COLO668 (cell line): ENCODE measurements around the gene FEM1C.
"Not testable (repeated sequence)": the region's sequence is repeated elsewhere in the genome, so short reads cannot be mapped to it uniquely, and the experiment has no call there.

Source experiments
- DNase-seq: peaks from one replicate; lab custom pipeline; 2025; ENCODE audit not compliant: unreplicated experiment; lab: John Stamatoyannopoulos, UW

Gene FEM1C

DNA sequence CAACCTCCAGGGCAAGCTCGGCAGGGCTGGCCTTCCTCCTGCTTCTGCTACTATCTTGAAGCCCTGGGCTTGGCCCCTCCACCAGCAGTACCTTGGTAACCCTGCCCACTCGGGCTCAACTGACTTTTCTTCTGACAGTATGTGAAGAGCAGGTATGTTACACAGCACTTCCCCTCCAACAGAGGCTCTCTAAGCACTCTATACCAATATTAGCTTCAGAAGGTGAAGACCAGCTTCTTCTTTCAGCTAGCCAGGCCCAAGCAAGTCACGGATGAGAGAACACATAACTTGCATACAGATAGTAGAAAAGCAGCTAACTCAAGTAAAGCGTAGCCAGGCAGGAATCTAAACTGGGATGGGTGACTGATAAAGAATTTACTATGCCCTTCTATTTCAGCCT lies 64.3 kb downstream of the FEM1C start:
- no peak for DNase-seq

DNA sequence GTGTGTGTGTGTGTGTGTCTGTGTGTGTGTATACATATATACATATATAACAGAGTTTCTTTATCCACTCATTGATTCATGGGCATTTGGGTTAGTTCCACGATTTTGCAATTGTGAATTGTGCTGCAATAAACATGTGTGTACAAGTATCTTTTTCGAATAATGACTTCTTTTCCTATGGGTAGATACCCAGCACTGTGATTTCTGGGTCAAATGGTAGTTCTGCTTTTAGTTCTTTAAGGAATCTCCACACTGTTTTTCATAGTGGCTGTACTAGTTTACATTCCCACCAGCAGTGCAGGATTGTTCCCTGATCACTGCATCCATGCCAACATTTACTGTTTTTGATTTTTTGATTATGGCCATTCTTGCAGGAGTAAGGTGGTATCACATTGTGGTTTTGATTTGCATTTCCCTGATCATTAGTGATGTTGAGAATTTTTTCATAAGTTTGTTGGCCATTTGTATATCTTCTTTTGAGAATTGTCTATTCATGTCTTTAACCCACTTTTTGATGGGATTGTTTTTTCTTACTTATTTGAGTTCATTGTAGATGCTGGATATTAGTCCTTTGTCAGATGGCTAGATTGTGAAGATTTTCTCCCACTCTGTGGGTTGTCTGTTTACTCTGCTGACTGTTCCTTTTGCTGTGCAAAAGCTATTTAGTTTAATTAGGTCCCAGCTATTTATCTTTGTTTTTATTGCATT lies 65.3 kb downstream of the FEM1C start:
- DNase-seq = not testable (repeated sequence)

DNA sequence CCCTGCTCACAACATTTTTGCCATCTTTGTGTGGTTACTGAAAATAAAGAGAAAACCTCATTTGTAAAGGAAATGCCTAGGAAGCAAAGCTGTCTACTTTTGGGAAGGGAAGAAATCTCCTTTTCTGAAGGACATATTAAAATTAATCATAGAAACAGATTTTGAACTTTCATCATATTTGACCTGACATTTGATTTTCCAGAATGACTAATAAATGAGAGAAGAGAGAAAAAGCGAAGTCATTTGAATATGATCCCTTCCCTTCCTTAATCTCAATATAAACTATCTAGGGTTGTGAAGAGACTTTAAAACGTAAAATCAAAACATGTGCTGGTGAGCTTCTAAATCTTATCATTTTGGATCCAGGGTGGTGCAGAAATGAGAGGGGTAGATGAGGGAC lies 66.3 kb downstream of the FEM1C start:
- DNase-seq = no peak

DNA sequence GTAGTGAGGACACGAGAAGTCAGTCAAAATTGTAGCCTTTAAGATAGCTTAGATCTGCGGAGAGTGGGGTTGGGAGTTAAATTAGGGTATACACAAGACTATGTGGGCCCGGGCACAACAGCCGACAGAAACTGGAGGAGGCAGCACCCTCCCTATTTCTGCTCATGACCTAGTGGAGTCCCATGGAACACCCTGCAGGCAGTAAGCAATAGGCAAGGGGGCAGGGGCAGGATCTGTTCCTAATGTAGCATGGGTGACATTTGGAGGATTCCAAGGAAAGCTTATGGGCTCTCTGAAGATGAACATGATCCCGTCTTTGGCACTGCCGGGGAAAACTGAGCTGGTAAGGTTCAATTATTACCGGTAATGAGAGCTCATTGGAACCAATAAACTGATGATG lies 67.0 kb downstream of the FEM1C start:
- no peak for DNase-seq

- no peak for DNase-seq
These were observed 68.8 kb downstream of the FEM1C start for GRCh38 chr5:115475788-115476187.

DNA sequence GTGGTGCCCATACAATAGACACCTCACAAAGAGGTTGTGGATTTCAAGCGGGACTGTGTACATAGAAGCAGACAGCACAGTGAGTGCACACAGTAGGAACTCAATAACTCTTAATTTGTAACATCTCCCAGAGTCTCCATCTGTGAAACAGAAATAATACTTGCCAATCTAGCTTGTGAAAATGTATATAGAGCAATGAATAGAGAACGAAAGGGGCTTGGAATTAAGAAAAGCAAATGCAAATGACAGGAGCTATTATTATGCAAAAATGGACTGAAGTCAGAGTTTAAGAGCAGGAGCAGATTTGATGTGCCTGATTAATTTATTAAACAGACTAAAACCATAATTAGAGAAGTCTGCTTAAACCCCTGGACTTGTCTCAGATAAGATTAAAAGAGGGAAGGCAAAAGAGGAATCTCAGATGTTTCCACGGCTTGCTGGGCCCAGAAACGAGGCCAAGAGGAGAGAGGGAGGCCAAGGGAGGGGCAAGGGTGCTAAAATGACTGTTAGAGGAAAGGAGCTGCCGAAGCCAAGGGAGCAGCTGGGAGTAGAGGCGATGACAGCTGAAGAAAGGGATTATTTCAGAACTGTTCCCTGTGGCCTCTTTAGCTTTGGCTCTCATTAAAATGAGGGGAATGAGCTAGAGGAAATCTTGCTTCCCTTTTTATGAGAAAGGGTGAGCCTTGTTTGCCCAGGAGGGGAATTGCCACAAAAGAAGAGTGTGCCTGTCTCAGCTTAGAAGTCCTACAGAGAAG lies 72.1 kb downstream of the FEM1C start:
- no peak for DNase-seq

- DNase-seq = no peak
These were observed 73.1 kb downstream of the FEM1C start for GRCh38 chr5:115471345-115472063.

GRCh38 chr5:115470921-115471320 lies 73.7 kb downstream of the FEM1C start:
- no peak for DNase-seq
